K562 (cell line): ENCODE results near the gene CHERP. TPM values are rescaled to one million over a fixed set of nuclear protein-coding genes. Genes with fewer than 3 reads are reported as not detected.
A peak's percentile ranks its signal among the peaks of the same experiment; 100 is the strongest.

Experiments used
- ATF1 ChIP-seq, 2 experiments: fragments of 450-650 bp in 1 of 2; IDR thresholded peaks; 2 replicates each; pipeline ENCODE4 v1.6.1; 2016; ENCODE audit warnings: missing compliant biosample characterization in 1 of 2, missing genetic modification characterization in 1 of 2
- CLOCK ChIP-seq: fragments of 250-450 bp; sonication (Bioruptor Pico); IDR thresholded peaks from 2 replicates; pipeline ENCODE4 v1.4.0; 2020; ENCODE audit warnings: mild to moderate bottlenecking, moderate library complexity, borderline replicate concordance
- ERF ChIP-seq: fragments of 450-650 bp; formaldehyde crosslinking; IDR thresholded peaks from 2 replicates; pipeline ENCODE4 v1.4.0; 2020; ENCODE audit warnings: mild to moderate bottlenecking, mixed read lengths
- GATAD2B ChIP-seq: fragments of 450-650 bp; IDR thresholded peaks from 2 replicates; pipeline ENCODE4 v1.6.1; 2017; ENCODE audit warnings: mild to moderate bottlenecking, borderline replicate concordance
- HMG20B ChIP-seq: fragments of 250-450 bp; sonication (Bioruptor Pico); IDR thresholded peaks from 2 replicates; pipeline ENCODE4 v1.5.0; 2021; ENCODE audit warnings: mild to moderate bottlenecking
- NCOA6 ChIP-seq: fragments of 450-650 bp; IDR thresholded peaks from 2 replicates; pipeline ENCODE4 v1.6.1; 2017; ENCODE audit warnings: mild to moderate bottlenecking
- NR4A1 ChIP-seq, 2 experiments: fragments of 250-450 bp in 1 of 2; fragments of 450-650 bp in 1 of 2; sonication (Bioruptor Pico) in 1 of 2; IDR thresholded peaks; 2 replicates each; pipeline versions ENCODE4 v1.4.0 to v1.6.1; 2016 to 2020; ENCODE audit warnings: mild to moderate bottlenecking in 2 of 2, missing compliant biosample characterization in 1 of 2, missing genetic modification characterization in 1 of 2, moderate library complexity in 1 of 2
- OTX1 ChIP-seq: fragments of 450-650 bp; formaldehyde crosslinking; IDR thresholded peaks from 2 replicates; pipeline ENCODE4 v1.4.0; 2022; ENCODE audit warnings: mild to moderate bottlenecking
- PHB ChIP-seq: fragments of 250-450 bp; sonication (Bioruptor Pico); IDR thresholded peaks from 2 replicates; pipeline ENCODE4 v1.5.0; 2021
- ZBTB34 ChIP-seq: fragments of 250-450 bp; sonication (Bioruptor Pico); IDR thresholded peaks from 2 replicates; pipeline ENCODE4 v1.8.0; 2021; ENCODE audit warnings: mild to moderate bottlenecking, moderate library complexity
- ZSCAN29 ChIP-seq: fragments of 450-650 bp; IDR thresholded peaks from 2 replicates; pipeline ENCODE4 v1.6.1; 2017
- polyA plus RNA-seq, 8 experiments: library from polyadenylated mRNA; depleted of rRNA in 4 of 8; stranded (reverse) in 5 of 8; unstranded in 3 of 8; fragments of >200 nt; fragmentation: Nextera tagmentation in 2 of 8; fragmentation: Illumina TruSeq in 1 of 8; extraction: Ambion mirVana in 2 of 8; extraction: Trizol in 1 of 8; gene quantifications; 2 replicates each; pipeline versions ENCODE4 v1.2.1 to v1.2.3, GENCODE V29; 2011 to 2014; ENCODE audit warnings: inconsistent platforms in 1 of 8, missing spikeins in 1 of 8
- total RNA-seq, 7 experiments: library from RNA; depleted of rRNA in 6 of 7; stranded (reverse); fragments of >200 nt in 6 of 7; fragmentation: Illumina TruSeq in 2 of 7; extraction: Trizol in 2 of 7; gene quantifications; 2 replicates each; pipeline versions ENCODE4 v1.2.1 to v1.2.3, GENCODE V29; 2011 to 2021; ENCODE audit warnings: low replicate concordance in 1 of 7
- TF ChIP-seq, protein P1 (sequence below): fragments of 200-600 bp; sonication (generic); IDR thresholded peaks from one replicate; pipeline ENCODE4 v1.6.1; 2012; ENCODE audit warnings: mild to moderate bottlenecking, low read depth, low read length, inconsistent platforms

Gene CHERP
- total and polyA plus RNA-seq, 9 of the 15 experiments (the other 6 are each of a cell fraction or from before 2014, with no cell fraction given), result 0.60 to 85.1 (median 7.8) TPM

- TF ChIP-seq CLOCK (CRISPR knock-in tag) (no peak), NR4A1 (CRISPR knock-in tag; IDR thresholded peaks at IDR 0.05) (no peak), NR4A1 (tag; IDR thresholded peaks at IDR 0.05) (no peak), ZBTB34 (CRISPR knock-in tag) (no peak), HMG20B (CRISPR knock-in tag) (no peak), ATF1 (CRISPR knock-in tag; IDR thresholded peaks at IDR 0.05) (no peak), ATF1 (tag; IDR thresholded peaks at IDR 0.05) (no peak), PHB (CRISPR knock-in tag) (no peak), ERF (CRISPR knock-in tag) (peak; percentile 50; the same call in 1 of the 2 replicates), NCOA6 (peak; percentile 63; the same call in 1 of the 2 replicates), ZSCAN29 (peak; percentile 44; the same call in 1 of the 2 replicates), OTX1 (no peak), GATAD2B (0 out of 2 replicates have a peak, but pooled peaks have one; percentile 72)
- TF ChIP-seq, protein P1, sequence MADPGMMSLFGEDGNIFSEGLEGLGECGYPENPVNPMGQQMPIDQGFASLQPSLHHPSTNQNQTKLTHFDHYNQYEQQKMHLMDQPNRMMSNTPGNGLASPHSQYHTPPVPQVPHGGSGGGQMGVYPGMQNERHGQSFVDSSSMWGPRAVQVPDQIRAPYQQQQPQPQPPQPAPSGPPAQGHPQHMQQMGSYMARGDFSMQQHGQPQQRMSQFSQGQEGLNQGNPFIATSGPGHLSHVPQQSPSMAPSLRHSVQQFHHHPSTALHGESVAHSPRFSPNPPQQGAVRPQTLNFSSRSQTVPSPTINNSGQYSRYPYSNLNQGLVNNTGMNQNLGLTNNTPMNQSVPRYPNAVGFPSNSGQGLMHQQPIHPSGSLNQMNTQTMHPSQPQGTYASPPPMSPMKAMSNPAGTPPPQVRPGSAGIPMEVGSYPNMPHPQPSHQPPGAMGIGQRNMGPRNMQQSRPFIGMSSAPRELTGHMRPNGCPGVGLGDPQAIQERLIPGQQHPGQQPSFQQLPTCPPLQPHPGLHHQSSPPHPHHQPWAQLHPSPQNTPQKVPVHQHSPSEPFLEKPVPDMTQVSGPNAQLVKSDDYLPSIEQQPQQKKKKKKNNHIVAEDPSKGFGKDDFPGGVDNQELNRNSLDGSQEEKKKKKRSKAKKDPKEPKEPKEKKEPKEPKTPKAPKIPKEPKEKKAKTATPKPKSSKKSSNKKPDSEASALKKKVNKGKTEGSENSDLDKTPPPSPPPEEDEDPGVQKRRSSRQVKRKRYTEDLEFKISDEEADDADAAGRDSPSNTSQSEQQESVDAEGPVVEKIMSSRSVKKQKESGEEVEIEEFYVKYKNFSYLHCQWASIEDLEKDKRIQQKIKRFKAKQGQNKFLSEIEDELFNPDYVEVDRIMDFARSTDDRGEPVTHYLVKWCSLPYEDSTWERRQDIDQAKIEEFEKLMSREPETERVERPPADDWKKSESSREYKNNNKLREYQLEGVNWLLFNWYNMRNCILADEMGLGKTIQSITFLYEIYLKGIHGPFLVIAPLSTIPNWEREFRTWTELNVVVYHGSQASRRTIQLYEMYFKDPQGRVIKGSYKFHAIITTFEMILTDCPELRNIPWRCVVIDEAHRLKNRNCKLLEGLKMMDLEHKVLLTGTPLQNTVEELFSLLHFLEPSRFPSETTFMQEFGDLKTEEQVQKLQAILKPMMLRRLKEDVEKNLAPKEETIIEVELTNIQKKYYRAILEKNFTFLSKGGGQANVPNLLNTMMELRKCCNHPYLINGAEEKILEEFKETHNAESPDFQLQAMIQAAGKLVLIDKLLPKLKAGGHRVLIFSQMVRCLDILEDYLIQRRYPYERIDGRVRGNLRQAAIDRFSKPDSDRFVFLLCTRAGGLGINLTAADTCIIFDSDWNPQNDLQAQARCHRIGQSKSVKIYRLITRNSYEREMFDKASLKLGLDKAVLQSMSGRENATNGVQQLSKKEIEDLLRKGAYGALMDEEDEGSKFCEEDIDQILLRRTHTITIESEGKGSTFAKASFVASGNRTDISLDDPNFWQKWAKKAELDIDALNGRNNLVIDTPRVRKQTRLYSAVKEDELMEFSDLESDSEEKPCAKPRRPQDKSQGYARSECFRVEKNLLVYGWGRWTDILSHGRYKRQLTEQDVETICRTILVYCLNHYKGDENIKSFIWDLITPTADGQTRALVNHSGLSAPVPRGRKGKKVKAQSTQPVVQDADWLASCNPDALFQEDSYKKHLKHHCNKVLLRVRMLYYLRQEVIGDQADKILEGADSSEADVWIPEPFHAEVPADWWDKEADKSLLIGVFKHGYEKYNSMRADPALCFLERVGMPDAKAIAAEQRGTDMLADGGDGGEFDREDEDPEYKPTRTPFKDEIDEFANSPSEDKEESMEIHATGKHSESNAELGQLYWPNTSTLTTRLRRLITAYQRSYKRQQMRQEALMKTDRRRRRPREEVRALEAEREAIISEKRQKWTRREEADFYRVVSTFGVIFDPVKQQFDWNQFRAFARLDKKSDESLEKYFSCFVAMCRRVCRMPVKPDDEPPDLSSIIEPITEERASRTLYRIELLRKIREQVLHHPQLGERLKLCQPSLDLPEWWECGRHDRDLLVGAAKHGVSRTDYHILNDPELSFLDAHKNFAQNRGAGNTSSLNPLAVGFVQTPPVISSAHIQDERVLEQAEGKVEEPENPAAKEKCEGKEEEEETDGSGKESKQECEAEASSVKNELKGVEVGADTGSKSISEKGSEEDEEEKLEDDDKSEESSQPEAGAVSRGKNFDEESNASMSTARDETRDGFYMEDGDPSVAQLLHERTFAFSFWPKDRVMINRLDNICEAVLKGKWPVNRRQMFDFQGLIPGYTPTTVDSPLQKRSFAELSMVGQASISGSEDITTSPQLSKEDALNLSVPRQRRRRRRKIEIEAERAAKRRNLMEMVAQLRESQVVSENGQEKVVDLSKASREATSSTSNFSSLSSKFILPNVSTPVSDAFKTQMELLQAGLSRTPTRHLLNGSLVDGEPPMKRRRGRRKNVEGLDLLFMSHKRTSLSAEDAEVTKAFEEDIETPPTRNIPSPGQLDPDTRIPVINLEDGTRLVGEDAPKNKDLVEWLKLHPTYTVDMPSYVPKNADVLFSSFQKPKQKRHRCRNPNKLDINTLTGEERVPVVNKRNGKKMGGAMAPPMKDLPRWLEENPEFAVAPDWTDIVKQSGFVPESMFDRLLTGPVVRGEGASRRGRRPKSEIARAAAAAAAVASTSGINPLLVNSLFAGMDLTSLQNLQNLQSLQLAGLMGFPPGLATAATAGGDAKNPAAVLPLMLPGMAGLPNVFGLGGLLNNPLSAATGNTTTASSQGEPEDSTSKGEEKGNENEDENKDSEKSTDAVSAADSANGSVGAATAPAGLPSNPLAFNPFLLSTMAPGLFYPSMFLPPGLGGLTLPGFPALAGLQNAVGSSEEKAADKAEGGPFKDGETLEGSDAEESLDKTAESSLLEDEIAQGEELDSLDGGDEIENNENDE, result no peak
Observed at GRCh38 chr19:16571822-16572331, 29.6 kb upstream of the CHERP start (continued).
